Measurements from ENCODE around the gene DGKZ. TPM values are rescaled to one million over a fixed set of nuclear protein-coding genes. Genes with fewer than 3 reads are reported as not detected.

The DGKZ gene
- total and polyA plus RNA-seq, 2 of the 13 experiments (the other 11 are each of a cell fraction or from before 2014, with no cell fraction given): 15.8 to 20.7 TPM

GRCh38 chr11:46332568-46333393 is 14.5 kb upstream of the DGKZ start (continued):
- TF ChIP-seq, protein P1, sequence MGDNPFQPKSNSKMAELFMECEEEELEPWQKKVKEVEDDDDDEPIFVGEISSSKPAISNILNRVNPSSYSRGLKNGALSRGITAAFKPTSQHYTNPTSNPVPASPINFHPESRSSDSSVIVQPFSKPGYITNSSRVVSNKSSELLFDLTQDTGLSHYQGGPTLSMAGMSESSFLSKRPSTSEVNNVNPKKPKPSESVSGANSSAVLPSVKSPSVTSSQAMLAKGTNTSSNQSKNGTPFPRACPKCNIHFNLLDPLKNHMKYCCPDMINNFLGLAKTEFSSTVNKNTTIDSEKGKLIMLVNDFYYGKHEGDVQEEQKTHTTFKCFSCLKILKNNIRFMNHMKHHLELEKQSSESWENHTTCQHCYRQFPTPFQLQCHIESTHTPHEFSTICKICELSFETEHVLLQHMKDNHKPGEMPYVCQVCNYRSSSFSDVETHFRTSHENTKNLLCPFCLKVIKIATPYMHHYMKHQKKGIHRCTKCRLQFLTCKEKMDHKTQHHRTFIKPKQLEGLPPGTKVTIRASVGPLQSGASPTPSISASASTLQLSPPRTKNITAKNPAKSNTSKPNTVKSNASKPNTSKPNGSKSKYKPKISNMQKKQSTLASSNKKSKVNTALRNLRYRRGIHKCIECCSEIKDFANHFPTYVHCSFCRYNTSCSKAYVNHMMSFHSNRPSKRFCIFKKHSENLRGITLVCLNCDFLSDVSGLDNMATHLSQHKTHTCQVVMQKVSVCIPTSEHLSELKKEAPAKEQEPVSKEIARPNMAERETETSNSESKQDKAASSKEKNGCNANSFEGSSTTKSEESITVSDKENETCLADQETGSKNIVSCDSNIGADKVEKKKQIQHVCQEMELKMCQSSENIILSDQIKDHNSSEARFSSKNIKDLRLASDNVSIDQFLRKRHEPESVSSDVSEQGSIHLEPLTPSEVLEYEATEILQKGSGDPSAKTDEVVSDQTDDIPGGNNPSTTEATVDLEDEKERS (CRISPR knock-in tag; IDR thresholded peaks at IDR 0.05): no peak
- TF ChIP-seq RARG (CRISPR knock-in tag; IDR thresholded peaks at IDR 0.05; ENCODE audit: low read depth) (no peak), HOXA5 (CRISPR knock-in tag; IDR thresholded peaks at IDR 0.05) (no peak), ZNF777 (CRISPR knock-in tag; IDR thresholded peaks at IDR 0.05) (peak; percentile 79), MXD1 (CRISPR knock-in tag; IDR thresholded peaks at IDR 0.05) (0 out of 2 replicates have a peak, but pooled peaks have one; percentile 31), NR3C1 (CRISPR knock-in tag; IDR thresholded peaks at IDR 0.05) (no peak), MAF1 (CRISPR knock-in tag; IDR thresholded peaks at IDR 0.05; ENCODE audit: borderline replicate concordance) (no peak), ZNF570 (CRISPR knock-in tag; IDR thresholded peaks at IDR 0.05; ENCODE audit: borderline replicate concordance) (no peak), EZH2 (conservative IDR thresholded peaks at IDR 0.05; ENCODE audit: low read depth, low read length) (0 out of 2 replicates have a peak, but pooled peaks have one; percentile 63), NR2F2 (IDR thresholded peaks at IDR 0.05; ENCODE audit: borderline replicate concordance, low read depth) (no peak), MYC (CRISPR knock-in tag; IDR thresholded peaks at IDR 0.05; ENCODE audit: borderline replicate concordance) (no peak), ZNF572 (CRISPR knock-in tag; IDR thresholded peaks at IDR 0.05) (no peak), THAP7 (CRISPR knock-in tag; IDR thresholded peaks at IDR 0.05) (no peak), ZNF720 (CRISPR knock-in tag; IDR thresholded peaks at IDR 0.05) (no peak), KLF11 (CRISPR knock-in tag; IDR thresholded peaks at IDR 0.05) (no peak)
- TF ChIP-seq, protein P2, sequence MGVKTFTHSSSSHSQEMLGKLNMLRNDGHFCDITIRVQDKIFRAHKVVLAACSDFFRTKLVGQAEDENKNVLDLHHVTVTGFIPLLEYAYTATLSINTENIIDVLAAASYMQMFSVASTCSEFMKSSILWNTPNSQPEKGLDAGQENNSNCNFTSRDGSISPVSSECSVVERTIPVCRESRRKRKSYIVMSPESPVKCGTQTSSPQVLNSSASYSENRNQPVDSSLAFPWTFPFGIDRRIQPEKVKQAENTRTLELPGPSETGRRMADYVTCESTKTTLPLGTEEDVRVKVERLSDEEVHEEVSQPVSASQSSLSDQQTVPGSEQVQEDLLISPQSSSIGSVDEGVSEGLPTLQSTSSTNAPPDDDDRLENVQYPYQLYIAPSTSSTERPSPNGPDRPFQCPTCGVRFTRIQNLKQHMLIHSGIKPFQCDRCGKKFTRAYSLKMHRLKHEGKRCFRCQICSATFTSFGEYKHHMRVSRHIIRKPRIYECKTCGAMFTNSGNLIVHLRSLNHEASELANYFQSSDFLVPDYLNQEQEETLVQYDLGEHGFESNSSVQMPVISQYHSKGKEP (CRISPR knock-in tag; IDR thresholded peaks at IDR 0.05): no peak
- TF ChIP-seq, protein P3, sequence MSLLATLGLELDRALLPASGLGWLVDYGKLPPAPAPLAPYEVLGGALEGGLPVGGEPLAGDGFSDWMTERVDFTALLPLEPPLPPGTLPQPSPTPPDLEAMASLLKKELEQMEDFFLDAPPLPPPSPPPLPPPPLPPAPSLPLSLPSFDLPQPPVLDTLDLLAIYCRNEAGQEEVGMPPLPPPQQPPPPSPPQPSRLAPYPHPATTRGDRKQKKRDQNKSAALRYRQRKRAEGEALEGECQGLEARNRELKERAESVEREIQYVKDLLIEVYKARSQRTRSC (CRISPR knock-in tag; IDR thresholded peaks at IDR 0.05; ENCODE audit: low read depth): no peak

Data from HepG2 (cell line).